HG03159 (cell line): ENCODE results near the gene DBNDD1.

Source experiments
- ATAC-seq: cut with Tn5 transposase; IDR thresholded peaks from one replicate; pipeline ENCODE4 v1.9.1; 2021; ENCODE audit warnings: mild to moderate bottlenecking, moderate library complexity; ENCODE audit not compliant: unreplicated experiment

Gene DBNDD1

GRCh38 chr16:90037276-90037675 is 18.0 kb upstream of the DBNDD1 start:
- ATAC-seq, result no peak

GRCh38 chr16:90035902-90036301 is 16.6 kb upstream of the DBNDD1 start:
- no peak for ATAC-seq

GRCh38 chr16:90034504-90034903 is 15.2 kb upstream of the DBNDD1 start:
- no peak for ATAC-seq

GRCh38 chr16:90033387-90033786 is 14.1 kb upstream of the DBNDD1 start:
- ATAC-seq, result no peak

GRCh38 chr16:90032674-90033331 is 13.5 kb upstream of the DBNDD1 start:
- no peak for ATAC-seq

- ATAC-seq, result no peak
Observed at GRCh38 chr16:90031931-90032673, 12.8 kb upstream of the DBNDD1 start.

GRCh38 chr16:90031186-90031930 is 12.1 kb upstream of the DBNDD1 start:
- no peak for ATAC-seq

GRCh38 chr16:90028985-90029384 is 9.7 kb upstream of the DBNDD1 start:
- no peak for ATAC-seq

- no peak for ATAC-seq
Observed at GRCh38 chr16:90027611-90028010, 8.4 kb upstream of the DBNDD1 start.

- ATAC-seq, result no peak
Observed at GRCh38 chr16:90026135-90026534, 6.9 kb upstream of the DBNDD1 start.

GRCh38 chr16:90023078-90023447 is 3.8 kb upstream of the DBNDD1 start:
- ATAC-seq, result no peak

- ATAC-seq, result peak; percentile 60
Observed at GRCh38 chr16:90022209-90023077, 3.2 kb upstream of the DBNDD1 start.

GRCh38 chr16:90020838-90021382 is 1.7 kb upstream of the DBNDD1 start:
- ATAC-seq, result no peak

- no peak for ATAC-seq
Observed at GRCh38 chr16:90020260-90020837, 1.1 kb upstream of the DBNDD1 start.

- ATAC-seq, result no peak
Observed at GRCh38 chr16:90019543-90020259, 445 bp upstream of the DBNDD1 start.

- ATAC-seq, result no peak
Observed at GRCh38 chr16:90018297-90018651, 982 bp downstream of the DBNDD1 start.

GRCh38 chr16:90016339-90016950 is 2.8 kb downstream of the DBNDD1 start:
- no peak for ATAC-seq

GRCh38 chr16:90015586-90016338 is 3.5 kb downstream of the DBNDD1 start:
- ATAC-seq, result no peak
